DND-41 (cell line): ENCODE results near the gene TOMM5.

Experiments used
- ATAC-seq: fragments of 200-7000 bp; cut with Tn5 transposase; 3 replicates; pipeline ENCODE4 v1.9.1; 2021; ENCODE audit warnings: low read depth; ENCODE audit not compliant: insufficient read depth
- DNase-seq: peaks from one replicate; pipeline ENCODE4 v3.0.0-alpha.2; 2020
- H2AFZ ChIP-seq: 2 replicates; pipeline ENCODE4 v1.6.0; 2012; ENCODE audit warnings: low read depth, low read length
- H3K27ac ChIP-seq: 2 replicates; pipeline ENCODE4 v1.5.1; 2012; ENCODE audit warnings: low read length, inconsistent platforms
- H3K27me3 ChIP-seq: fragments of 200-600 bp; sonication (generic); 2 replicates; pipeline ENCODE4 v1.6.0; 2012; ENCODE audit warnings: low read length, mild to moderate bottlenecking, inconsistent platforms; ENCODE audit not compliant: insufficient read depth, poor library complexity
- H3K36me3 ChIP-seq: 2 replicates; pipeline ENCODE4 v1.5.1; 2012; ENCODE audit warnings: low read length, inconsistent platforms; ENCODE audit not compliant: insufficient read depth
- H3K4me1 ChIP-seq: 2 replicates; pipeline ENCODE4 v1.5.1; 2012; ENCODE audit warnings: mild to moderate bottlenecking, low read length; ENCODE audit not compliant: insufficient read depth
- H3K4me2 ChIP-seq: 2 replicates; pipeline ENCODE4 v1.6.0; 2012; ENCODE audit warnings: mild to moderate bottlenecking, moderate library complexity, low read length, inconsistent platforms; ENCODE audit not compliant: insufficient read depth
- H3K4me3 ChIP-seq, 2 experiments: fragments of 200-600 bp in 1 of 2; shearing (Covaris generic) in 1 of 2; 2 replicates each; pipeline ENCODE4 v1.5.1; 2012 to 2016; ENCODE audit warnings: inconsistent platforms in 2 of 2, low read length in 2 of 2, mild to moderate bottlenecking in 2 of 2, low read depth in 1 of 2, moderate library complexity in 1 of 2
- H3K79me2 ChIP-seq: 2 replicates; pipeline ENCODE4 v1.6.0; 2012; ENCODE audit warnings: low read length, inconsistent platforms; ENCODE audit not compliant: insufficient read depth
- H3K9ac ChIP-seq: 2 replicates; pipeline ENCODE4 v1.6.0; 2012; ENCODE audit warnings: low read depth, mild to moderate bottlenecking, inconsistent platforms, low read length, moderate library complexity
- H3K9me3 ChIP-seq: 2 replicates; pipeline ENCODE4 v1.5.1; 2012; ENCODE audit warnings: low read length, moderate library complexity, mild to moderate bottlenecking, inconsistent platforms; ENCODE audit not compliant: insufficient read depth, severe bottlenecking
- H4K20me1 ChIP-seq: 2 replicates; pipeline ENCODE4 v1.6.0; 2012; ENCODE audit warnings: low read length; ENCODE audit not compliant: insufficient read depth
- EZH2 ChIP-seq: IDR thresholded peaks from 3 replicates; pipeline ENCODE4 v1.6.1; 2012; ENCODE audit warnings: borderline replicate concordance, low read depth, mild to moderate bottlenecking, moderate library complexity, low read length, inconsistent platforms; ENCODE audit not compliant: severe bottlenecking
- TF ChIP-seq, protein P1 (sequence below): IDR thresholded peaks from 2 replicates; pipeline ENCODE4 v1.5.1; 2012; ENCODE audit warnings: borderline replicate concordance, low read length, moderate library complexity, mild to moderate bottlenecking; ENCODE audit not compliant: poor library complexity, severe bottlenecking; ENCODE audit errors: extremely low read depth

TOMM5 gene

DNA sequence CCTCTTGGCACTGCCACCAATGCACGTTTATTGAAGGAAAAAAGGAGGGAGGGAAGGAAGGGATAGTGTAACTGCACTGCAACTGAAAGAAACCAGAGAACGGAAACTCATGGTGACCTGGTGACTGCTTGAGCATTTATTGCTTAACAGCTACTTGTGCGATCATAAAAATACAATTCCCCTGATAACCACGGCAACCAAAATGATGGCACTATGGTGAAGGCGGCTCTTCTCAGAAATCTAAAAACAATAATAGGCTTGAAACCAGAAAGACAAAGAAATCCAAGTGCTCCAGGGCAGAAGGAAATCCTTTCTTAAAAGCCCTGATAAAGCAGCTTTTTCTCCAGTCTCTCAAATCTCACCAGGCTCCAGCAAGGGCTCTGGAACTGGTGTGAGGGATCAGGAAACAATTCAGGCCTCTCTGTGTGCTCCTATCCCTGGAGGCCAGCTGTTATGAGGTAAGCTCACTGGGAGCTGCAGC, 18.1 kb downstream of the TOMM5 start:
- Histone ChIP-seq H3K27me3 (no peaks in the 10 kb centered on the region), H3K4me3 (no peak overlapping the region), H3K9me3 (no peaks in the 10 kb centered on the region), H3K79me2 (peaks cover 7% of the 10 kb centered on the region; the same call in 1 of the 2 replicates), H3K27ac (no peak overlapping the region), H3K4me1 (no peaks in the 10 kb centered on the region), H2AFZ (no peak overlapping the region), H3K36me3 (peaks cover 17% of the 10 kb centered on the region), H3K4me2 (no peak overlapping the region), H3K9ac (no peak overlapping the region), H4K20me1 (peaks cover 13% of the 10 kb centered on the region; the same call in 1 of the 2 replicates)
- ATAC-seq = no peak
- no peak for DNase-seq
- TF ChIP-seq EZH2 = no peak
- TF ChIP-seq, protein P1, sequence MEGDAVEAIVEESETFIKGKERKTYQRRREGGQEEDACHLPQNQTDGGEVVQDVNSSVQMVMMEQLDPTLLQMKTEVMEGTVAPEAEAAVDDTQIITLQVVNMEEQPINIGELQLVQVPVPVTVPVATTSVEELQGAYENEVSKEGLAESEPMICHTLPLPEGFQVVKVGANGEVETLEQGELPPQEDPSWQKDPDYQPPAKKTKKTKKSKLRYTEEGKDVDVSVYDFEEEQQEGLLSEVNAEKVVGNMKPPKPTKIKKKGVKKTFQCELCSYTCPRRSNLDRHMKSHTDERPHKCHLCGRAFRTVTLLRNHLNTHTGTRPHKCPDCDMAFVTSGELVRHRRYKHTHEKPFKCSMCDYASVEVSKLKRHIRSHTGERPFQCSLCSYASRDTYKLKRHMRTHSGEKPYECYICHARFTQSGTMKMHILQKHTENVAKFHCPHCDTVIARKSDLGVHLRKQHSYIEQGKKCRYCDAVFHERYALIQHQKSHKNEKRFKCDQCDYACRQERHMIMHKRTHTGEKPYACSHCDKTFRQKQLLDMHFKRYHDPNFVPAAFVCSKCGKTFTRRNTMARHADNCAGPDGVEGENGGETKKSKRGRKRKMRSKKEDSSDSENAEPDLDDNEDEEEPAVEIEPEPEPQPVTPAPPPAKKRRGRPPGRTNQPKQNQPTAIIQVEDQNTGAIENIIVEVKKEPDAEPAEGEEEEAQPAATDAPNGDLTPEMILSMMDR = no peak

DNA sequence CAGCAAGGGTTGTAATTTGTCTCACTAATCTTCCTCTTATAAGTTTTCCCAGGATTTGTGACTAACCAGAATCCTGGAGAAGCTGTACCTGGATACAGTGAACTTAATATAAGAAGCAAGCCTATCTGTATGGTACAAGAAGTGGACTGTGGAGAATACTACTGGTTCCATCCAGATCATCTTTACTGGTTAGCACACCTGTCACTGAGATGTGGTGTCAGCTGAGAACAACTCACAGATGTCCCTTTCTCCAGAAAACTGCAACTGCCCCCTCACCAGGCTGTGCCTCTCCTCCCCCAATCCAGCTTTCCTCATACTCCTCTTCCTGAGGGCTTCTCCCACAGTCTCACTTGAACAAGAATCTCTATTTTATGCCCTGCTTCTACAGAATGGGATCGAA, 21.1 kb downstream of the TOMM5 start:
- H3K9me3 ChIP-seq = no peaks in the 10 kb centered on the region
- 0 out of 2 replicates have a peak, but pooled peaks cover 4% of the 10 kb centered on the region for H4K20me1 ChIP-seq
- no peak for TF ChIP-seq EZH2
- TF ChIP-seq, protein P1 = no peak
- H3K4me2 ChIP-seq = no peak overlapping the region
- DNase-seq (no peak), ATAC-seq (no peak)
- no peaks in the 10 kb centered on the region for H3K27me3 ChIP-seq
- no peak overlapping the region for H3K4me3 ChIP-seq
- no peak overlapping the region for H3K9ac ChIP-seq
- H3K27ac ChIP-seq = no peak overlapping the region
- no peaks in the 10 kb centered on the region for H3K4me1 ChIP-seq
- H3K36me3 ChIP-seq = peaks cover 6% of the 10 kb centered on the region; the same call in 1 of the 2 replicates
- H3K79me2 ChIP-seq = peaks cover 6% of the 10 kb centered on the region; the same call in 1 of the 2 replicates
- H2AFZ ChIP-seq = no peak overlapping the region

DNA sequence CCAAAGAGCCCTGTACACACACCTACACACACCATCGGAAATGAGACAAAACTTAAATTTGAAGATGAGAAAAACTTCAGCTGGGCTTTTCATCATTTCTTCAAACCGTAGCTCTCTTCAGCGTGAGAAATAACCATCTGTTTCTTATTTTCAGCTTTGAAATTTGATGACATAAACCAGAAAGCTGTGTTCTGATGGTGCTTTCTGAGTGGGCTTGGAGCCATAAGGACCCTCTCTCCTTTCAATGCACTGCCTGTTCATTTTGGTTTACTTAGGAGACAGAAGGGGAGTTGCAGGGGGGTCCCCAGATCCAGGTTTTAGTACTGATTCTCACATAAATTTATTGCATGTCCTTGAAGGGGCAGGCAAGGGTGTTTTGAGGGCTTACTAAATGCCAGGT, 25.7 kb downstream of the TOMM5 start:
- no peak overlapping the region for H3K9ac ChIP-seq
- H3K79me2 ChIP-seq = peaks cover 6% of the 10 kb centered on the region; the same call in 1 of the 2 replicates
- H3K4me2 ChIP-seq = no peak overlapping the region
- peaks cover 15% of the 10 kb centered on the region for H3K36me3 ChIP-seq
- H3K9me3 ChIP-seq = peaks cover 12% of the 10 kb centered on the region
- no peak overlapping the region for H2AFZ ChIP-seq
- no peaks in the 10 kb centered on the region for H4K20me1 ChIP-seq
- H3K4me1 ChIP-seq = no peaks in the 10 kb centered on the region
- no peaks in the 10 kb centered on the region for H3K27me3 ChIP-seq
- no peak overlapping the region for H3K4me3 ChIP-seq
- H3K27ac ChIP-seq = no peak overlapping the region
- no peak for DNase-seq
- no peak for ATAC-seq
- no peak for TF ChIP-seq EZH2

DNA sequence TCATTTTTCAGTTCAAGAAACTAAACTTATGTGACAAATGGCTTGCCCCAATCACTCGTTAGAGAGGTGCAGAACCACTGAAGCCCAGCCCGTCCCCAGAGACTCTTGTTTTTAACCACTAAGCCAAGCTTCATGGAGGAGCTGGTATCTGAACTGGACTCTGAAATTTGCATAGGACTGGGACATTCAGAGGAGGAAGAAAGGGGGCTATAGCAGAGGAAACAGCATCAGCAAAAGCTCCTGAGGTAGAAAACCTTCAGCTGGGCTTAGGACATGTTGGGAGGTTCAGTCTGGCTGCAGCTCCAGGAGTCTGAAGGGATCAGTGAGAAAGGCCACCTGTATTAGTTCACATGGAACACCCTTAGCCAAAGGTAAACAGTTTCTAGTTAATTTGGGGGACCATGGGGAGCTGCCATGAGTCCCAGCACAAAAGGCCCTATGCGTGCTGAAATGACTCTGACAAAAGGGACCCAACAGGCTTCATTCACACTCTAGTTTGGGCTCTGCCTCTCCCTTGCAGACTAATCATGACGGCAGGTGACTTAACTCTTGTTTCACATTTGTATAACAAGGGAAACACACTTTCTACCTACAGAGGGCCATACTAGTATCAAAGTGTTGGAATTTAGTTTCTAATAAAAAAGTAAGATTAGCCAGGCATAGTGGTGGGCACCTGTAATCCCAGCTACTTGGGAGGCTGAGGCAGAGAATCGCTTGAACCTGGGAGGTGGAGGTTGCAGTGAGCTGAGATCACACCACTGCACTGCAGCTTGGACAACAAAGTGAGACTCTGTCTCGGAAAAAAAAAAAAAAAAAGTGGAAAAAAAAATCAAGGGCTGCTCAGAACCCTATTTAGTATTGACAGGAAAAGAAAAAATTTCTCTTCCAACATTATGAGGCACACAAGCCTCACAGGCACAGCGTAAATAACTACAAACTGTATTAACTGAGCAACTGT, 26.5 kb downstream of the TOMM5 start:
- no peaks in the 10 kb centered on the region for H3K27me3 ChIP-seq
- no peak overlapping the region for H3K4me2 ChIP-seq
- H3K4me3 ChIP-seq = no peak overlapping the region
- no peak for TF ChIP-seq EZH2
- TF ChIP-seq, protein P1 = no peak
- DNase-seq = no peak
- no peak overlapping the region for H3K27ac ChIP-seq
- peaks cover 15% of the 10 kb centered on the region for H3K36me3 ChIP-seq
- H3K9ac ChIP-seq = no peak overlapping the region
- H4K20me1 ChIP-seq = no peaks in the 10 kb centered on the region
- peaks cover 6% of the 10 kb centered on the region; the same call in 1 of the 2 replicates for H3K79me2 ChIP-seq
- ATAC-seq = no peak
- H3K9me3 ChIP-seq = peaks cover 12% of the 10 kb centered on the region
- no peaks in the 10 kb centered on the region for H3K4me1 ChIP-seq
- H2AFZ ChIP-seq = no peak overlapping the region
